Gastroesophageal sphincter (tissue), 4 donors: Measurements from ENCODE around the gene THBS3. TPM values are rescaled to one million over a fixed set of nuclear protein-coding genes. Genes with fewer than 3 reads are reported as not detected.
"Not testable (repeated sequence)": the region's sequence is repeated elsewhere in the genome, so short reads cannot be mapped to it uniquely, and the experiment has no call there.

Source experiments
- ATAC-seq: fragments of 150-250 bp; one replicate; pipeline ENCODE4 v1.9.1; 2016; ENCODE audit warnings: mild to moderate bottlenecking, moderate library complexity
- H3K27ac ChIP-seq, 4 donors: fragments of 200-600 bp; sonication (generic) in 3 of 4; 1 replicate in 3 of 4; 2 replicates in 1 of 4; pipeline ENCODE4 v1.5.1; 2016 to 2019
- H3K27me3 ChIP-seq: fragments of 200-600 bp; sonication (generic); one replicate; pipeline ENCODE4 v1.5.1; 2019
- H3K36me3 ChIP-seq, 2 donors: fragments of 200-600 bp; sonication (generic); one replicate each; pipeline ENCODE4 v1.5.1; 2019; ENCODE audit warnings: control low read depth in 1 of 2
- H3K4me1 ChIP-seq, 3 donors: fragments of 200-600 bp; sonication (generic); 1 replicate in 2 of 3; 2 replicates in 1 of 3; pipeline ENCODE4 v1.5.1; 2016 to 2019; ENCODE audit warnings: control low read depth in 2 of 3
- H3K4me3 ChIP-seq, 2 donors: fragments of 200-600 bp; sonication (generic); one replicate each; pipeline ENCODE4 v1.5.1; 2019; ENCODE audit warnings: mild to moderate bottlenecking in 1 of 2, moderate library complexity in 1 of 2
- H3K9me3 ChIP-seq, 3 donors: fragments of 200-600 bp; sonication (generic); one replicate each; pipeline ENCODE4 v1.5.1; 2017 to 2019; ENCODE audit warnings: control low read depth in 2 of 3
- EP300 ChIP-seq: sonication (generic); formaldehyde crosslinking; IDR thresholded peaks from one replicate; pipeline ENCODE4 v1.6.1; 2017; ENCODE audit warnings: antibody characterized with exemption, mild to moderate bottlenecking
- POLR2A ChIP-seq, 2 donors: fragments of 450-650 bp; IDR thresholded peaks; one replicate each; pipeline ENCODE4 v1.6.1; 2017; ENCODE audit warnings: antibody characterized with exemption in 2 of 2, mild to moderate bottlenecking in 2 of 2, moderate library complexity in 1 of 2
- POLR2AphosphoS5 ChIP-seq: sonication (generic); formaldehyde crosslinking; IDR thresholded peaks from one replicate; pipeline ENCODE4 v1.6.1; 2017; ENCODE audit warnings: antibody characterized with exemption
- WGBS, 2 donors: methylation state at CpG; one replicate each; pipeline ENCODE4 v1.1.5; 2018; ENCODE audit warnings: low coverage in 1 of 2; 5-methylcytosine and 5-hydroxymethylcytosine counted together
- small RNA-seq, 4 donors: library from RNA; depleted of rRNA; stranded (forward); fragments of <200 nt; gene quantifications; one replicate each; pipeline ENCODE3, GENCODE V24; 2016
- total RNA-seq, 4 donors: library from RNA; depleted of rRNA; stranded (reverse); fragments of >200 nt; gene quantifications; one replicate each; pipeline ENCODE4 v1.1.0, GENCODE V29; 2016
- TF ChIP-seq, protein P1 (sequence below), 4 experiments: fragments of 200-600 bp in 2 of 4; fragments of 450-650 bp in 2 of 4; sonication (generic) in 1 of 4; IDR thresholded peaks; one replicate each; pipeline ENCODE4 v1.5.1; 2017 to 2019; ENCODE audit warnings: antibody characterized with exemption in 4 of 4, mild to moderate bottlenecking in 2 of 4, moderate library complexity in 2 of 4

Gene THBS3
- total RNA-seq, 4 donors from 2014 or later: 17.9 to 25.6 (median 20.1) TPM

DNA sequence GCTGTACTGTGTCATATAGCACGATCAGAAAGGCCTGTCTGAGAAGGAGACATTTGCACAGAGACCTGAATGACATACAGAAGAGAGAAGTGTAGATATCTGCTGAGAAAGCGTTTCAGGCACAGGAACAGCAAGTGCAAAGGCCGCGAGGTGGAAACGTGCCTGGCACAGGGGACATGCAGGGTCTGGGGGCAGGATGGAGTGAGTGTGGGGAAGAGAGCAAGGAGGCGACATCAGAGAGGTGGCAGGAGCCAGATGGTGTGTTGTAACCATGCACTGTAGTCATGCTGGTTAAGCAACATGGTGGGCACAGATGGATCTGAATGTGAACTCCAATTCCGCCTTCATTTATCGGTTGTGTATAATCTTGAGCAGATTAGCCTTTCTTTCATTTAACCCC lies 47.6 kb downstream of the THBS3 start:
- Histone ChIP-seq H3K27ac (no peak overlapping the region), H3K4me3 (no peak overlapping the region), H3K4me1 (no peaks in the 10 kb centered on the region), H3K36me3 (no peaks in the 10 kb centered on the region), H3K27me3 (no peaks in the 10 kb centered on the region), H3K9me3 (no peaks in the 10 kb centered on the region)
- no peak for ATAC-seq
- TF ChIP-seq POLR2A (IDR thresholded peaks at IDR 0.05) (no peak), EP300 (no peak), POLR2AphosphoS5 (no peak)
- TF ChIP-seq, protein P1, sequence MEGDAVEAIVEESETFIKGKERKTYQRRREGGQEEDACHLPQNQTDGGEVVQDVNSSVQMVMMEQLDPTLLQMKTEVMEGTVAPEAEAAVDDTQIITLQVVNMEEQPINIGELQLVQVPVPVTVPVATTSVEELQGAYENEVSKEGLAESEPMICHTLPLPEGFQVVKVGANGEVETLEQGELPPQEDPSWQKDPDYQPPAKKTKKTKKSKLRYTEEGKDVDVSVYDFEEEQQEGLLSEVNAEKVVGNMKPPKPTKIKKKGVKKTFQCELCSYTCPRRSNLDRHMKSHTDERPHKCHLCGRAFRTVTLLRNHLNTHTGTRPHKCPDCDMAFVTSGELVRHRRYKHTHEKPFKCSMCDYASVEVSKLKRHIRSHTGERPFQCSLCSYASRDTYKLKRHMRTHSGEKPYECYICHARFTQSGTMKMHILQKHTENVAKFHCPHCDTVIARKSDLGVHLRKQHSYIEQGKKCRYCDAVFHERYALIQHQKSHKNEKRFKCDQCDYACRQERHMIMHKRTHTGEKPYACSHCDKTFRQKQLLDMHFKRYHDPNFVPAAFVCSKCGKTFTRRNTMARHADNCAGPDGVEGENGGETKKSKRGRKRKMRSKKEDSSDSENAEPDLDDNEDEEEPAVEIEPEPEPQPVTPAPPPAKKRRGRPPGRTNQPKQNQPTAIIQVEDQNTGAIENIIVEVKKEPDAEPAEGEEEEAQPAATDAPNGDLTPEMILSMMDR (IDR thresholded peaks at IDR 0.05): no peak
- WGBS, 2 donors: 74 to 96% methylated on average over 4 to 6 of the region's 8 CpGs

DNA sequence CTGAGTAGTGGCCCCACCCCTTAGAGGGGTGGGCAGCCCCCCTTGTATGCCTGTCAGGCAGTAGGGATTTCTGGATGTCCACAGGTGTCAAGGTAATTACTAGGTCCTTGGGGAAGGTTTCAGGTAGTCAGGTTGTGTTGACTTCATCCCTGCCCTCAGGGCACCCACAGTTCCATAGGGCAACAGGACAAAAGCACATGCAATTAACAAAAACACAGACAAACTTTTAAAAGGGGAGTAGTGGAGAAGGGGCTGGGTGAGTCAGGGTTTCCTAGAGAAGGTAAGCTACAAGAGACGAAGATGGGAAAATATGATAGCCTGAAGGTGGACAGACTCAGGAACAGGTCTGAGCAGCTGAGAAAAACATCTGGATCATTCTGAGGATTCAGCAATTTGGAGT lies 48.7 kb downstream of the THBS3 start:
- WGBS, 2 donors: 86 to 88% methylated on average over 1 of the region's 1 CpG
- H3K27ac ChIP-seq: no peak overlapping the region
- ATAC-seq: no peak
- no peak overlapping the region for H3K4me3 ChIP-seq
- TF ChIP-seq POLR2AphosphoS5: no peak
- TF ChIP-seq, protein P1 (IDR thresholded peaks at IDR 0.05): no peak
- TF ChIP-seq POLR2A (IDR thresholded peaks at IDR 0.05): no peak
- TF ChIP-seq EP300: no peak
- H3K27me3 ChIP-seq: no peaks in the 10 kb centered on the region
- H3K9me3 ChIP-seq: no peaks in the 10 kb centered on the region
- no peaks in the 10 kb centered on the region for H3K4me1 ChIP-seq
- H3K36me3 ChIP-seq: no peaks in the 10 kb centered on the region

DNA sequence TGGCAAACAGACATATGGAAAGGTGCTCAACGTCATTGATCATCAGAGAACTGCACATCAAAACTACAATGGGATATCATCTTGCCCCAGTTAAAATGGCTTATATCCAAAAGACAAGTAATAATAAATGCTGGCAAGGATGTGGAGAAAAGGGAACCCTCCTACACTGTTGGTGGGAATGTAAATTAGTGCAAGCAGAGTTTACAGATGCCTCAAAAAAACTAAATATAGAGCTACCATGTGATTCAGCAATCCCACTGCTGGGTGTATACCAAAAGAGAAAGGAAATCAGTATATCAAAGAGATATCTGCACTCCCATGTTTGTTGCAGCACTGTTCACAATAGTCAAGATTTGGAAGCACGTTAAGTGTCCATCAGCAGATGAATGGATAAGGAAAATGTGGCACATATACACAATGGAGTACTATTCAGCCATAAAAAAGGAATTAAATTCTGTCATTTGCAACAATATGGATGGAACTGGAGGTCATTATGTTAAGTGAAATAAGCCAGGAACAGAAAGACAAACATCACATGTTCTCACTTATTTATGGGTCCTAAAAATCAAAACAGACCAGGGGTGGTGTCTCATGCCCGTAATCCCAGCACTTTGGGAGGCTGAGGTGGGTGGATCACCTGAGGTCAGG lies 51.6 kb downstream of the THBS3 start:
- H3K4me3 ChIP-seq, H3K9me3 ChIP-seq, H3K4me1 ChIP-seq, H3K27me3 ChIP-seq, ATAC-seq, H3K27ac ChIP-seq, H3K36me3 ChIP-seq: not testable (repeated sequence)
- WGBS, 2 donors: 68 to 71% methylated on average over 3 of the region's 3 CpGs

Small RNAs within 50 kb of the gene (small RNA-seq; reads per million reads assigned to genes)
- 0 reads per million in 4 donors for gene HMGN2P18

Other genes starting within 250 kb of the THBS3 start
- 10 to 100 TPM; 19.1 to 40.1 (median 25.7) TPM for gene PYGO2, start 246.1 kb downstream of the THBS3 start, total RNA-seq
- 100 to 1,000 TPM in 1 of 4 donors, 10 to 100 TPM in 3; 69.1 to 104 (median 90.2) TPM for gene SHC1, start 237.2 kb downstream of the THBS3 start, total RNA-seq
- 10 to 100 TPM in 3 of 4 donors, 1 to 10 TPM in 1; 7.5 to 24.2 (median 17.6) TPM for gene CKS1B, start 233.2 kb downstream of the THBS3 start, total RNA-seq
- gene FLAD1, start 224.6 kb downstream of the THBS3 start, total RNA-seq: 10 to 100 TPM; 12.8 to 23.5 (median 20.7) TPM
- not detected for gene LENEP, start 214.3 kb downstream of the THBS3 start, total RNA-seq
- gene ZBTB7B, start 205.1 kb downstream of the THBS3 start, total RNA-seq: 10 to 100 TPM; 45.5 to 63.4 (median 49.5) TPM
- gene DCST2, start 174.1 kb downstream of the THBS3 start, total RNA-seq: under 1 TPM in 2 of 4 donors, not detected in 2; 0.35 to 0.54 TPM
- not detected for gene DCST1, start 174.1 kb downstream of the THBS3 start, total RNA-seq
- gene ADAM15, start 156.6 kb downstream of the THBS3 start, total RNA-seq: 100 to 1,000 TPM in 2 of 4 donors, 10 to 100 TPM in 2; 65.4 to 115 (median 100.0) TPM
- 1 to 10 TPM in 3 of 4 donors, under 1 TPM in 1; 0.81 to 5.8 (median 2.3) TPM for gene EFNA4, start 144.2 kb downstream of the THBS3 start, total RNA-seq
- gene EFNA3, start 129.1 kb downstream of the THBS3 start, total RNA-seq: under 1 TPM in 2 of 4 donors, not detected in 2; 0.27 to 0.77 TPM
- gene EFNA1, start 80.0 kb downstream of the THBS3 start, total RNA-seq: 10 to 100 TPM; 13.1 to 25.8 (median 16.1) TPM
- 10 to 100 TPM; 12.5 to 16.8 (median 13.9) TPM for gene SLC50A1, start 72.0 kb downstream of the THBS3 start, total RNA-seq
- 100 to 1,000 TPM in 2 of 4 donors, 10 to 100 TPM in 2; 57.9 to 128 (median 87.7) TPM for gene DPM3, start 67.4 kb downstream of the THBS3 start, total RNA-seq
- gene KRTCAP2, start 34.6 kb downstream of the THBS3 start, total RNA-seq: 100 to 1,000 TPM in 1 of 4 donors, 10 to 100 TPM in 3; 80.8 to 144 (median 92.3) TPM
- gene TRIM46, start 34.0 kb downstream of the THBS3 start, total RNA-seq: 1 to 10 TPM in 1 of 4 donors, under 1 TPM in 2, not detected in 1; 0.35 to 1.9 (median 0.40) TPM
- gene MTX1, start 798 bp upstream of the THBS3 start, total RNA-seq: 10 to 100 TPM; 28.3 to 36.0 (median 32.6) TPM
- gene ENTREP3, start 47.6 kb upstream of the THBS3 start, total RNA-seq: 10 to 100 TPM; 11.4 to 35.3 (median 22.1) TPM
- 10 to 100 TPM; 28.1 to 44.4 (median 36.8) TPM for gene SCAMP3, start 54.5 kb upstream of the THBS3 start, total RNA-seq
- gene CLK2, start 65.6 kb upstream of the THBS3 start, total RNA-seq: 10 to 100 TPM; 14.4 to 51.4 (median 32.9) TPM
- gene HCN3, start 69.6 kb upstream of the THBS3 start, total RNA-seq: 1 to 10 TPM in 3 of 4 donors, under 1 TPM in 1; 0.47 to 2.2 (median 1.6) TPM
- gene PKLR, start 93.5 kb upstream of the THBS3 start, total RNA-seq: not detected
- 100 to 1,000 TPM in 1 of 4 donors, 10 to 100 TPM in 3; 71.2 to 125 (median 81.0) TPM for gene FDPS, start 101.0 kb upstream of the THBS3 start, total RNA-seq
- gene RUSC1, start 113.0 kb upstream of the THBS3 start, total RNA-seq: 10 to 100 TPM; 10.8 to 34.2 (median 24.4) TPM